HG03558 (cell line): Measurements from ENCODE around the gene HAND1.
A peak's percentile ranks its signal among the peaks of the same experiment; 100 is the strongest.

ENCODE experiments used
- ATAC-seq: cut with Tn5 transposase; IDR thresholded peaks from one replicate; pipeline ENCODE4 v1.9.1; 2021; ENCODE audit warnings: moderate number of reproducible peaks; ENCODE audit not compliant: unreplicated experiment; ENCODE audit errors: extremely low read depth

Gene HAND1

GRCh38 chr5:154478224-154478565, at the start of gene HAND1:
HAND1 (minus strand) TSS chr5:154478227; CDS start chr5:154478008, 219 bp downstream.
- ATAC-seq: no peak

DNA sequence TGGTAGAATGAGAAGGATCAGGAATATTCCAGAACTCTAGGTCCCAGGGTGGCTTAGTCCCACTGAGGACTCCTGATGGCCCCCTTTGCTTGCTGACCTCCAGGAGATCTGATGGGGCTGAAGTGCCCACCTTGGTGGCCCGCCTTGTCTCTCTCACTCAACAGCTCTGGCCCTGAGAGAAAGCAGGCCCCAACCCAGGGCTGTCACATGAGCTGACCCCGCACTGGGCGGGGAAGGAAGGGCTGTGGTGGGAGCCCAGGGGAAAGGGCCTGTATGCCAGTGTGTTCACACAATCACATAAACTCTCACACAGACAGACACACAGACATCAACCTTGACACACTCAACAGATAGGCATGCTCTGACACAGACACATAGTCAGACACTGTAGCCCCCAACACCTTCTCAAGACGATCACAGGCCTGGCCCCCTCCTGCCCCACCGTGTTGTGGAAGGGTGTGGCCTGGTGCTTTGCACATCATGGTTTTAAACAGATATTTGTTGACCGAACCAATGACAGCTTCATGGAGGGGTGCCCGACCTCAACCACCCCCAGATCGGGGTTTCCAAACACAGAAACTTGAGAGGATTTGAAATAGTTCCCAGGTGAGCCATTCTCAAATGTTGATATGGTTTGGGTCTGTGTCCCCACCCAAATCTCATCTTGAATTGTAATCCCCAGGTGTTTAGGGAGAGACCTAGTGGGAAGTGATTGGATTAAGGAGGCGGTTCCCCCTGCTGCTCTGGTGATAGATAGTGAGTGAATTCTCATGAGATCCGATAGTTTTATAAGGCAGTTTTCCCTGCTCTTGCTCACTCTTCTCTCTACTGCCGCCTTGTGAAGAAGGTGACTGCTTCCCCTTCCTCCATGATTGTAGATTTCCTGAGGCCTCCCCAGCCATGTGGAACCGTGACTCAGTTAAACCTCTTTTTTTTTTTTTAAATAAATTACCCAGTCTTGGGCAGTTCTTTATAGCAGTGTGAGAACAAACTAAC, 48.5 kb upstream of the HAND1 start:
- no peak for ATAC-seq

DNA sequence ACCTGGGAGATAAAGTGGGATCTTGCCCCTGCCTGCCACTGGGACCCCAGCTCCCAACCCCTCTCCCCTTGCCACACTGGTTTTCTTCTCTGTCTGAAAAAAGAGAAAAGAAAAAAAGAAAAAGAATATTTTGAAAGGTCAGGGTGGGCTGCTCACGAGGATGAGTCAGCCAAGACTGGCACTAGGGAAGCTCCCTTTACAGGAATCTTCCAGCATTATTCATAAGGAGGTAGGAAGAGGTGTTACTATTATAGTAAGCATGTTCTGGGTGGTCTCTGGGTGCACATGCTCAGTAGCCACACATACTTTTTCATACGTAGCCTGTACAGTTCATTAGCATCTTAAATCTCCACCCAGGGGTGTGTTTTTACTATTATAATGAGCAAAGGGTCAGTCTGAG, 46.8 kb upstream of the HAND1 start:
- no peak for ATAC-seq

DNA sequence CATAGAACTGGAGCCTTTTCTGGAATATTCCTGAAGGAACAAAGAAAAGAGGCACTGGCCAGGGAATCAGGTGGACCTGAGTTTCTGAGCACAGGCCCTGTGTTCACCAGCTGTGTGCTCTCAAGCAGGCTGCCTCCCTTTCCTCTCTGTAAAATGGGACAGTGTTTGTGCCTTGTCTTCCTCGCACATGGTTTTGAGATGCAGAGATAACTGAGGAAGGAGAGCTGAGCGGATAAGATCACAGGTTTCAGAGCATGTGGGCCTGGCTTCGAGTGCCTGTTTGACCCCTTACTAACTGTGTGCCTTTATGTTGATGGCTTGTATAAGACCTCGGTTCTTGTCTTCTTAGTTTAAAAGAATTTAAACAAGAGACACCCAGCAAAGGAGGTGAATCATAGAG, 46.2 kb upstream of the HAND1 start:
- ATAC-seq: no peak

DNA sequence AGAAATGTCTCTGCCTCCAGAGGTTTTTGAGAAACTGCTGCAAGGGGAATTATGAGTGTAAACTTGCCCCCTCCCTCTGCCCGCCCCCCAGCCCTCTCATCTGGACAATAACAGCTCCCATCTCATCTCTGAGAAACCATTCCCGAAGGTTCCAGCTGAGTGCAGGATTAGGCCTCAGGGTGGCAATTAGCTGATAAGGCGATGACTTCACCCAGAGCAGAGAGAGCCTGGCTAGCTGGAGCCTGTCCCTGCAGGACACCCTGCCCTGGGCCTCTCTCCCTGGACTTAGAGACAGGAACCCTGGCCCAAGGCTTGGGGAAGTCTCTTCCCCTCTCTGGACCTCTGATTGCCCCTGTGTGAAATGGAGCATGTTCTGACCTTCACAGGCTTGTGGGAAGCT, 45.7 kb upstream of the HAND1 start:
- no peak for ATAC-seq

DNA sequence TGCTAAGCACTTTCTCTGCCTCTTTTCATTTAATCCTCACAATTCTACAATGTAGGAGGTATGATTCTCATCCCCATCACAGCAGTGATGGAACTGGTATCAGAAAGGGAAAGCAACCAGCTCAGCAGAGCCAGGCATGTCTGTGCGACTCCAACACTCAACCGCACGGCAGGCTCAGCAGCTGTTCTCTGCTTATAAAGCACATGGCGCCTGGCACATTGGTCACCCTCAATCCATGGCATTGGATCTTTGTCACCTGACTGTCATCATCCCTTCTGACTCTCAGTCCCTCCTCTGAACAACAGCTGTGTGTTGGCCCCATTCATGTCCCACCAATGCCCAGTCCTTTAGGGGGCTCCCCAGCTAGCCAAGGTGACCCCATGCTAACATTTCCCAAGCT, 45.1 kb upstream of the HAND1 start:
- no peak for ATAC-seq

DNA sequence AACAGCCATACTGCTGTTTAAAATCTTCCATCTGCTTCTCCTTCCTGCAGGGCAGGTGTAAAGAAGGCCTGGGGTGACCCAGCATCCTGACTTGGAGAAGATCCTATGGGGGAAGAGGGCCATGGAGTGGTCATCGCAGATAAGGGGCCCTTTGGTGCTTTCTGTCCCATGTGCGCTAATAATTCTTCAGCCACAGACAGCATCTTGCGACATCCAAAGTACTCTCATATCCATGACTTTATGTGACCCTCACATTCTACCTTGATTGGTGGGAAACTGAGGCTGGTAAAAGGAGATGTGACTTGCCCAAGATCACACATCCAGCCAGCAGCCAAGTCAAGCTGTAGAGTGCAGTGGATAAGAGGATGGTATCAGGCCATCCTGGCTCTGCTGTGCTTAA, 44.3 kb upstream of the HAND1 start:
- no peak for ATAC-seq

DNA sequence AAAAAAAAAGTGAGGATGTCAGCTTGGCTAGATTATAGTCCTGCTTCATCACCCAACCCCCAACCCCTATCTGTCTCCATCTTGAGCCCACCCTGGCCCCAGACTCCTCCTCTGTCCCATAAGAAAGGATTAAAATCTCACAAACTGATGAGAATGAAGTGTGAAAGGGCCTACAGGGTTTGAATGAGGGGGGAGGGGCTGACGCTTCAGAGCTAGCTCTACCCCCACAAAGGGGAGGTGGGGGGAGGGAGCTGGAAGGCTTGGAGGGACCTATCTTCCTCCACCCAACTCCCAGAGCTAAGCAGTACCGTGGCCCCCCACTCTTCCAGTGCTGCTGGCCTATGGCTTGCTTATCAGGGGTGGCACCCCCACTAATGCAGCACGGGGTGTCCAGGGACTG, 43.7 kb upstream of the HAND1 start:
- no peak for ATAC-seq

- ATAC-seq: no peak
These were observed 42.9 kb upstream of the HAND1 start for GRCh38 chr5:154520861-154521453.

DNA sequence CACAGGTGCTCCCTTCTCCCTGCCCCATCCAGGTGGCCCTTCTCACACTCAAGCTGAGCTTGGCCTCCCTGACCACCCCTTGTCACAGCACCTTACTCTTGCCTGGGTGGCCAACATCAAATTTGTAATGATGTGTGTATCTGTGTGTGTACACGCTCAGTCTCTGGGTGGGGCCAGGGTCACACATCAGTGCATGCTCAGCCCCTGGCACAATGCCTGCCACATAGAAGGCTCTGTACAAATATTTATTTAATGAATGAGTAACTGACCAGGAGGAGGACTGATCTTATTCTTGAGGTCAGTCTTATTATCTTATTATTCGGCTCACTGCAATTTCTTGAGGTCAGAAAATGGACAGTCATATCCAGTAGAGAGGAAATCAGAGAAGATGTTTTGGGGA, 41.3 kb upstream of the HAND1 start:
- no peak for ATAC-seq

DNA sequence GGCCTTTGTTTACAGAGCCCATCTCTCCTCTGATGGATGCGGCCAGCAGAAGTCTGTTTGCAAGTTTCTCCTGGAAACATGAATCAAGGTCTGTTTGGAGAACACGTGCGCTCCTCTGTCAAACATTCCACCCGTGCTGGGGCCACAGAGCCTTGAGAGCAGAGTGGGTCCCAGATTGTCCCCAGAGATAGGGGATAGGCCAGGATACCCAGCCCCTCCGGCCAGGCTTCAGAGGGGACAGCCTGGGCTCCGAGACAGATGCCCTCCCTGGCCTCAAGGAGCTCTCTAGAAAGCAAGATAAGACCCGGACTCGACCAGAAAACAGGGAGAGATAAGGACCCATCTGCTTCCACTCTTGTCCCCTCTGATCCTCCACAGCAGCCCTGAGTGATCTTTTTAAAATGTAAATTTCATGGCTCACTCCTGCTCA, 40.4 kb upstream of the HAND1 start:
- ATAC-seq: no peak

GRCh38 chr5:154517810-154518437, 39.9 kb upstream of the HAND1 start:
- ATAC-seq: no peak

- no peak for ATAC-seq
These were observed 39.2 kb upstream of the HAND1 start for GRCh38 chr5:154517181-154517580.

DNA sequence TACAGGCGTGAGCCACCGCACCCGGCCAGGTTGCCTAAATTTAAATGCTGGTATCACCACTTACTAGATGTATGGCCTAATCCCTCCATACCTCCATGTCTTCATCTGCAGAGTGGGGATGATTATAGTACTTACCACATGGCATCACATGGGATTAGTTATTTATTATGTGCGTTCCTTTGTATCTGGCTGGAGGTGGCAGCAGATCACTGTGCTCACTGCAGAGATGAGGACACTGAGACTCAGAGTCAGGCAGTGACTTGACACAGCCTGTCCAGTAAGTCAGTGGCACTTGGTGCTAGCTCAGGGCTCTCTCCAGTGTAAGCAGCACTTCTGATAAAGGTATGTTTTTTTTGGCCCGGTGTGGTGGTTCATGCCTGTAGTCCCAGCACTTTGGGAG, 38.4 kb upstream of the HAND1 start:
- no peak for ATAC-seq

DNA sequence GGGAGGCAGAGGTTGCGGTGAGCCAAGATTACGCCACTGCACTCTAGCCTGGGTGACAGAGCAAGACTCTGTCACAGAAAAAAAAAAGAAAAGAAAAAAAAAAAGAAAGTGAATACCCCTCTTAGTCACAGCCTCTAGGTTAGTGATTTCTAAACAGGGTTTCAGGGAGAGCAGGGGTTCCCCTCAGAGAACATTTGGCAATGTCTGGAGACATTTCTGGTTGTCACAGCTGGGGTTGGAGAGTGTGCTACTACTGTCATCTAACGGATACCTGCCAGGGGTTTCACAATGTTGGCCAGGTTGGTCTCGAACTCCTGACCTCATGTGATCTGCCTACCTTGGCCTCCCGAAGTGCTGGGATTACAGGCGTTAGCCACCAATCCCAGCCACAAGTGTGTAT, 37.5 kb upstream of the HAND1 start:
- ATAC-seq: peak; percentile 45

DNA sequence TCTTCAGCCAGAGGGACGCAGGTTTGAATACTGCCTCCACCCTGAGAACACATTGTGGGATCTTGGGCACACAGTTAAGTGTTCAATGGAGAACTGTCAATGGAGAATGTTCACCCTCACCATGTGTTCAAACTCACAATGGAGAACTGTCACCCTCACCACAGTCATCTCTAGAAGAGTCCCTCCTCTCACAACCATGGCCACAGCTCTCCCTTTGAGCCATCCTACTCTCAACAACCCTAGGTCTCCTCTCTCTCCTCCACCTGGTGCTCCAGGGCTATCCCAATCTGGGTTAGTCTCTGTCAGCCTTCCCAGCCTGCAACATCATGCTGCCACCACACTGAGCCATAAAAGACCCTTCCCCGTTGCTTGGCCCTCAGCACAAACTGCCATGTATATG, 36.3 kb upstream of the HAND1 start:
- no peak for ATAC-seq

GRCh38 chr5:154513669-154514084, 35.6 kb upstream of the HAND1 start:
- ATAC-seq: no peak

GRCh38 chr5:154511984-154512383, 34.0 kb upstream of the HAND1 start:
- no peak for ATAC-seq

DNA sequence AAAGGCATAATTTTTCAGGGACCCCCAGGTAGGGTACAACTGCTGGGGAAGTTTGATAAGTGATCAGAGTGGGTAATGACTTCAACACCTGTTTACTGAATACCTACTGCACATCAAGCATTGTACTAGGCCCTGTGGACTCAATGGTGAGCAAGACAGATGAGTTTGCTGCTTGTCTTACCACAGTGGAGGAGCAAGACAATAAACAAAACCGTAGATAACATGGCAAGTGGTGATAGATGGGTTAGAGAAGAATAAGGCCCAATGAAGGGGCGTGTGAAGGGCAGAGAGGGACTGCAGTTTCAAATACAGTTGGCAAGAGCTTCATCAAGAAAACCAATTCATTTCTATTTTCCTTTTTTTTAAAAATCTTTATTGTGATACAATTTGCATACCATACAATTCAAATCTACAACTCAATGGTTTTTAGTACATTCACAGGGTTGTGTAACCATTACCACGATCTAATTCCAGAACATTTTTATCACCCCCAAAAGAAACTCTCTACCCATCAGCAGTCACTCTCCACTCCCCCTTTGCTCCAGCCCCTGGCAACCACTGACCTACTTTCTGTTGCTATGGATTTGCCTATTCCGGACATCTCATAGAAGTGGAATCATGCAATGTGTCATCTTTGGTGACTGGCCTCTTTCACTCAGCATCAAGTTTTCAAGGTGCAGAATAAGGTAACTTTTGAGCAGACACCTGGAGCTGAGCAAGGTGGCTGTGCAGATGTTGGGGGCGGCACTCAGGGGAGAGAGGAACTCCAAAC, 31.9 kb upstream of the HAND1 start:
- ATAC-seq: no peak

DNA sequence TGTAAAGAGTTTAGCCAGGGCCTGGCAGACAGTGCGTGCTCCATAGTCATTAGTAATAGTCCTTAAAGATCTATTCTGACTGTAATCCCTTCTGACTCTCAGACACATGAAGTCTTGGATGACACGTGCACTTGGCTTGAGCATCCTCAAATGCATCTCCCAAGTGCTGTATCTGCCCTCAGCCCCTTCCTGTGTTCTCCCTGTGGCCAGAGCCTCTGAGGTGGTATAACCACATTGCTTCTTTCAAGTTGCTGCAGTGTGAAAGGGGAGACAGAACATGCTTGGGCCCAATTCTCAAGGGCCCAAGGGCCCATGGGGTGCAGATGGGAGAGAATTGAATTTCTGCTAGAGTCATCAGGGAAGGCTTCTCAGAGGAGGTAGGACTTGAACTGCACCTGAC, 30.1 kb upstream of the HAND1 start:
- ATAC-seq: no peak

DNA sequence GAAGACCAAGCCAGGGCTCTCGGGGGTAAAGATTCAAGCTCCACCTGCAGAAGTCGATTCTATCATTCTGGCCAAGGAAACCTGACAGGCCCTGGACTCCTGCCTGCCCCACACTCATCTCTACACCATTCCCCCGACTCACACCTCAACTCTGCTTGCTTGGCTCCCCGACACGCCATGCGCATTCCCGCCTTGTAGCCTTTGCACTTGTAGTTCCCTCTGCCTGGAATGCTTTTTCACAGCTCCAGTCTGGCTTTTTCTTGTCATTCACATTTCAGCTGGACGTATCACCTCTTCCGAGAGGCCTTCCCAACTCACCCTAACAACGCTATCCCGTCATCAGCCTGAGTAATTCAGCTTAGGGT, 28.7 kb upstream of the HAND1 start:
- ATAC-seq: no peak
